Activated CD4-positive, alpha-beta memory T cell treated with anti-CD3 and anti-CD28 coated beads, Interleukin-2, amount 10 ng/mL, durations not matched to agents 7 days and 5 days (primary cell): ENCODE results near the gene CCDC150. TPM values are rescaled to one million over a fixed set of nuclear protein-coding genes. Genes with fewer than 3 reads are reported as not detected.
"Not testable (repeated sequence)": the region's sequence is repeated elsewhere in the genome, so short reads cannot be mapped to it uniquely, and the experiment has no call there.

Experiments used
- CTCF ChIA-PET: fragments of 350-600 bp; sonication (Branson Sonifier 250); formaldehyde crosslinking; loops from one replicate; lab custom pipeline; 2021; ENCODE audit warnings: antibody characterized with exemption, inconsistent platforms; lab: Charles Lee
- POLR2A ChIA-PET: fragments of 350-600 bp; sonication (Branson Sonifier 250); formaldehyde crosslinking; loops from one replicate; lab custom pipeline; 2021; ENCODE audit warnings: antibody characterized with exemption; lab: Charles Lee
- DNase-seq: peaks from one replicate; pipeline ENCODE4 v3.0.0-alpha.2; 2020
- H3K27ac Mint-ChIP-seq: one replicate; pipeline ENCODE4 v1.8.0; 2021; ENCODE audit warnings: mild to moderate bottlenecking, mixed read lengths
- H3K27me3 Mint-ChIP-seq: one replicate; pipeline ENCODE4 v1.8.0; 2021; ENCODE audit warnings: mixed read lengths
- H3K36me3 Mint-ChIP-seq: one replicate; pipeline ENCODE4 v1.8.0; 2021; ENCODE audit warnings: low read depth, mixed read lengths
- H3K4me1 Mint-ChIP-seq: one replicate; pipeline ENCODE4 v1.8.0; 2021; ENCODE audit warnings: mixed read lengths
- H3K4me3 Mint-ChIP-seq: one replicate; pipeline ENCODE4 v1.8.0; 2021; ENCODE audit warnings: mild to moderate bottlenecking, mixed read lengths
- H3K9me3 Mint-ChIP-seq: one replicate; pipeline ENCODE4 v1.8.0; 2021; ENCODE audit warnings: mixed read lengths
- total RNA-seq, 2 experiments: library from RNA; stranded (reverse); gene quantifications; one replicate each; pipeline ENCODE4 v1.2.3, GENCODE V29; 2021

The CCDC150 gene
- total RNA-seq, 2 experiments from 2014 or later: 11.8 to 12.1 TPM

GRCh38 chr2:196651387-196652094, 12.0 kb downstream of the CCDC150 start:
- Mint-ChIP-seq H3K4me3 (no peak overlapping the region), H3K27ac (no peak overlapping the region), H3K27me3 (no peaks in the 10 kb centered on the region), H3K9me3 (peaks cover 55% of the 10 kb centered on the region), H3K4me1 (no peaks in the 10 kb centered on the region), H3K36me3 (peaks cover 62% of the 10 kb centered on the region)
- POLR2A ChIA-PET: no interaction called here
- CTCF ChIA-PET: no interaction called here
- no peak for DNase-seq

- peaks cover 69% of the 10 kb centered on the region for H3K36me3 Mint-ChIP-seq
Measured at GRCh38 chr2:196652869-196653268, 13.4 kb downstream of the CCDC150 start.

DNA sequence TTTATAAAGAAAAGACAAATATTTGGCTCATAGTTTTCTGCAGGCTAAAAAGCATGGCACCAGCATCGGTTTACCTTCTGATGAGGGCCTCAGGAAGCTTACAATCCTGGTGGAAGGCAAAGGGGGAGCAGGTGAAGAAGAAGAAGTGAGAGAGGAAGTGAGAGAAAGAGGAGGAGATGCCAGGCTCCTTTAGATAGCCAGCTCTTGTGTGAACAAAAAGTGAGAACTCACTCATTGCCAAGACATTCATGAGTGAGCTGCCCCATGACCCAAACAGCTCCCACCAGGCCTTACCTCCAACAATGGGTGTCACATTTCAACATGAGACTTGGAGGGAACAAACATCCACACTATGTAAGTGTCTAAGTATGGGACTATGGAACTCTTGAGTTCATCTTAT, 14.3 kb downstream of the CCDC150 start:
- ChIA-PET CTCF (no interaction called here), POLR2A (no interaction called here)
- no peak overlapping the region for H3K27ac Mint-ChIP-seq
- peaks cover 55% of the 10 kb centered on the region for H3K9me3 Mint-ChIP-seq
- peaks cover 68% of the 10 kb centered on the region for H3K36me3 Mint-ChIP-seq
- H3K4me3 Mint-ChIP-seq: no peak overlapping the region
- no peaks in the 10 kb centered on the region for H3K27me3 Mint-ChIP-seq
- no peak for DNase-seq
- H3K4me1 Mint-ChIP-seq: no peaks in the 10 kb centered on the region

More at GRCh38 chr2:196652869-196653268, 13.4 kb downstream of the CCDC150 start:
- CTCF ChIA-PET: no interaction called here
- no peaks in the 10 kb centered on the region for H3K27me3 Mint-ChIP-seq
- no peaks in the 10 kb centered on the region for H3K4me1 Mint-ChIP-seq
- peaks cover 57% of the 10 kb centered on the region for H3K9me3 Mint-ChIP-seq
- POLR2A ChIA-PET: no interaction called here
- no peak for DNase-seq
- no peak overlapping the region for H3K27ac Mint-ChIP-seq
- no peak overlapping the region for H3K4me3 Mint-ChIP-seq

- peaks cover 66% of the 10 kb centered on the region for H3K36me3 Mint-ChIP-seq
- no peaks in the 10 kb centered on the region for H3K27me3 Mint-ChIP-seq
- no peak overlapping the region for H3K27ac Mint-ChIP-seq
- no peak for DNase-seq
- CTCF ChIA-PET: no interaction called here
- no peaks in the 10 kb centered on the region for H3K4me1 Mint-ChIP-seq
- peaks cover 44% of the 10 kb centered on the region for H3K9me3 Mint-ChIP-seq
- no peak overlapping the region for H3K4me3 Mint-ChIP-seq
- POLR2A ChIA-PET: interaction anchor here (1.1 kb wide), 1 partner anchor 16 kb away, joined by 3 read pairs; the partner anchor contains the start of gene CCDC150
Measured at GRCh38 chr2:196655761-196656160, 16.2 kb downstream of the CCDC150 start.

GRCh38 chr2:196657333-196657732, 17.8 kb downstream of the CCDC150 start:
- POLR2A ChIA-PET: no interaction called here
- CTCF ChIA-PET: no interaction called here
- no peak overlapping the region for H3K27ac Mint-ChIP-seq
- H3K36me3 Mint-ChIP-seq: peaks cover 56% of the 10 kb centered on the region
- DNase-seq: no peak
- no peak overlapping the region for H3K4me3 Mint-ChIP-seq
- no peaks in the 10 kb centered on the region for H3K27me3 Mint-ChIP-seq
- no peaks in the 10 kb centered on the region for H3K4me1 Mint-ChIP-seq
- peaks cover 29% of the 10 kb centered on the region for H3K9me3 Mint-ChIP-seq

- no peak overlapping the region for H3K27ac Mint-ChIP-seq
- no peak for DNase-seq
- H3K9me3 Mint-ChIP-seq: peaks cover 9% of the 10 kb centered on the region
- CTCF ChIA-PET: no interaction called here
- peaks cover 39% of the 10 kb centered on the region for H3K36me3 Mint-ChIP-seq
- H3K27me3 Mint-ChIP-seq: no peaks in the 10 kb centered on the region
- POLR2A ChIA-PET: no interaction called here
- no peaks in the 10 kb centered on the region for H3K4me1 Mint-ChIP-seq
- H3K4me3 Mint-ChIP-seq: no peak overlapping the region
Measured at GRCh38 chr2:196659844-196660243, 20.3 kb downstream of the CCDC150 start.

- Mint-ChIP-seq H3K27ac (no peak overlapping the region), H3K36me3 (peaks cover 38% of the 10 kb centered on the region), H3K4me1 (no peaks in the 10 kb centered on the region), H3K9me3 (peaks cover 7% of the 10 kb centered on the region), H3K4me3 (no peak overlapping the region), H3K27me3 (no peaks in the 10 kb centered on the region)
- POLR2A ChIA-PET: no interaction called here
- CTCF ChIA-PET: no interaction called here
- DNase-seq: no peak
Measured at GRCh38 chr2:196660244-196660643, 20.7 kb downstream of the CCDC150 start.

DNA sequence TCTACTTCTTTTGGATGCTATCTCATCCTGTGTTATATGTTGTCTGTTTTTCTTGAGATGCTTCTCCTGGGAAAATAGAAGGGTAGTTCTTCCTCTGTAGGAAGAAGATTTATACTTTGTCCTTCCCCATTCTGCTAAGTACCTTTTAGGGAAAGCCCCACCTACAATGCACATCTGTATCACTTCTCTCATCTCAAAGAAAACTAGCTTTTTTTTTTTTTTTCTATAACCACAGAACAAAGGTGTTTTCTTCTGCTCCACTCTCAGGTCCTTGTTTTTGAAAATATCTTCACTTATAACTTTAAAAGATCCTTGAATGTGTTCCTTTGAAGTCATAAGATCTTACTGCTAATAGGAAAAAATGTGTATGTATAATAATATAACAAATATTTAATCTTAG, 30.8 kb downstream of the CCDC150 start:
- H3K36me3 Mint-ChIP-seq: peaks cover 9% of the 10 kb centered on the region
- no peaks in the 10 kb centered on the region for H3K4me1 Mint-ChIP-seq
- ChIA-PET CTCF (no interaction called here), POLR2A (no interaction called here)
- H3K27me3 Mint-ChIP-seq: no peaks in the 10 kb centered on the region
- no peak overlapping the region for H3K27ac Mint-ChIP-seq
- no peak overlapping the region for H3K4me3 Mint-ChIP-seq
- no peaks in the 10 kb centered on the region for H3K9me3 Mint-ChIP-seq
- no peak for DNase-seq

DNA sequence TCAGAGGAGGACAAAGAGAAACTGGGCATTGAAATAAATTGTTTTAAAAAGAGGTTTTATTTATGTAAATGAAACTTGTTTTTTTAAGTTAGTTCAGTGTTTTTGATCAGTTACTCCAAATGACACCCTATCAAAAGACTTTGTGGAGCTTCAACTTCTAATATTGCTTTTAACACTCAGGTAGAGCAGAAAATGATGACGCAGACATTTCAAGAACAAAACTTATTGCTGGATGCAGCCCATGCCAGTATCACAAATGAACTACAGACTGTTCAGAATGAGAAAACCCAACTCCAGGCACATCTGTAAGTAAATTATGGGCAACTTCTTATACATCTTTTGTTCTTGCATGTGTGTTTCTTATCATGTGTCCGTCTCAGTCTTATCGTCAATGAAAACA, 36.4 kb downstream of the CCDC150 start:
- no peak for DNase-seq
- Mint-ChIP-seq H3K27me3 (no peaks in the 10 kb centered on the region), H3K4me3 (no peak overlapping the region), H3K9me3 (no peaks in the 10 kb centered on the region), H3K27ac (no peak overlapping the region), H3K4me1 (no peaks in the 10 kb centered on the region), H3K36me3 (peaks cover 27% of the 10 kb centered on the region)
- ChIA-PET POLR2A (no interaction called here), CTCF (no interaction called here)

DNA sequence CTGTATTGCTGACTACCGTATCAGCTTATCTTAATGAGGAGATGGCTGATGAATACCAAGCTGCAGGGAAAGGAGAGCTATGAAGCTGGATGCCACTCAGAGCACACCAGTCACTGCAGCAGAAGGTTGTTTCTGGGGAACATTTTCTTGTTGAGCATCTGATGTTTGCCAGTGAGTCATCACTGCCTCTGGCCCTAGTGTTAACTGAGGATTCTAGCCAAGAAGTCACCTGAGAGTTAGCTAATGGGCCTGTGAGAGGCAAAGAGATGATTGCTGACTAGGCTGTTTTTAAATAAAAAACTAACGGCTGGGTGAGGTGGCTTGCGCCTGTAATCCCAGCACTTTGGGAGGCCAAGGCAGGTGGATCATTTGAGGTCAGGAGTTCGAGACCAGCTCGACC, 37.9 kb downstream of the CCDC150 start:
- Mint-ChIP-seq H3K27ac (no peak overlapping the region), H3K4me1 (no peaks in the 10 kb centered on the region), H3K4me3 (no peak overlapping the region), H3K36me3 (peaks cover 26% of the 10 kb centered on the region), H3K9me3 (no peaks in the 10 kb centered on the region), H3K27me3 (no peaks in the 10 kb centered on the region)
- POLR2A ChIA-PET: no interaction called here
- no peak for DNase-seq
- CTCF ChIA-PET: no interaction called here

DNA sequence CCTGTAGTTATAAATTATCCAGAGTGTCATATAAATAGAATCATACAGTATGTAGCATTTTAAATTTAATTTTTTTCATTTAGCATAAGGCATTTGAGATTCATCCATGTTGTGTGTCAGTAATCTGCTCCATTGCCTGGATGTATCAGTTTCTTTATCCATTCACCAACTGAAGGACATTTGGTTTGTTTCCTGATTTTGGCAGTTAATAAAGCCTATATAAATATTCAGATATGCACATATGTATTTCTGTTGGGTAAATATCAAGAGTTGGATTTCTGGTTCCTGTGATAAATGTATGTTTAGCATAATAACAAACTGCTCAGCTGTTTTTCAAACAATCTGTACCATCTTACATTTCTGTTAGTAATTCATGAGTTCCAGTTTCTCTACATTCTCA, 39.9 kb downstream of the CCDC150 start:
- H3K27me3 Mint-ChIP-seq: no peaks in the 10 kb centered on the region
- peaks cover 33% of the 10 kb centered on the region for H3K36me3 Mint-ChIP-seq
- no peak overlapping the region for H3K4me3 Mint-ChIP-seq
- no peak overlapping the region for H3K27ac Mint-ChIP-seq
- DNase-seq: no peak
- peaks cover 2% of the 10 kb centered on the region for H3K9me3 Mint-ChIP-seq
- ChIA-PET POLR2A (no interaction called here), CTCF (no interaction called here)
- H3K4me1 Mint-ChIP-seq: no peaks in the 10 kb centered on the region

GRCh38 chr2:196681510-196681909, 42.0 kb downstream of the CCDC150 start:
- peaks cover 2% of the 10 kb centered on the region for H3K9me3 Mint-ChIP-seq
- no peaks in the 10 kb centered on the region for H3K4me1 Mint-ChIP-seq
- no peak overlapping the region for H3K4me3 Mint-ChIP-seq
- H3K27me3 Mint-ChIP-seq: no peaks in the 10 kb centered on the region
- peaks cover 28% of the 10 kb centered on the region for H3K36me3 Mint-ChIP-seq
- CTCF ChIA-PET: no interaction called here
- POLR2A ChIA-PET: no interaction called here
- DNase-seq: no peak
- no peak overlapping the region for H3K27ac Mint-ChIP-seq

DNA sequence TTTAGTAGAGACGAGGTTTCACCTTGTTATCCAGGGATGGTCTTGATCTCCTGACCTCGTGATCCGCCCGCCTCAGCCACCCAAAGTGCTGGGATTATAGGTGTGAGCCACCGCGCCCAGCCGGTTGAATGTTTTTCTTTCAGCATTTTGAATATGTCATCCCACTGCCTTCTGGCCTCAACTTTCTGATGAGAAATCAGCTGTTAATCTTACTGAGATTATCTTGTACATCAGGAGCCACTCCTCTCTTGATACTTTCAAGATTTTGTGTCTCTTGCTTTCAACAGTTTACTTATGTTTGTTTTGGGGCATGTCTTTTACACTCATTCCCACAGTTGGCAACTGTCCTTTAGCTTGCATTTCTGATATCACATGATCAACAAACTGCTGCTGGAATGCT, 46.3 kb downstream of the CCDC150 start:
- POLR2A ChIA-PET: no interaction called here
- no peaks in the 10 kb centered on the region for H3K4me1 Mint-ChIP-seq

DNA sequence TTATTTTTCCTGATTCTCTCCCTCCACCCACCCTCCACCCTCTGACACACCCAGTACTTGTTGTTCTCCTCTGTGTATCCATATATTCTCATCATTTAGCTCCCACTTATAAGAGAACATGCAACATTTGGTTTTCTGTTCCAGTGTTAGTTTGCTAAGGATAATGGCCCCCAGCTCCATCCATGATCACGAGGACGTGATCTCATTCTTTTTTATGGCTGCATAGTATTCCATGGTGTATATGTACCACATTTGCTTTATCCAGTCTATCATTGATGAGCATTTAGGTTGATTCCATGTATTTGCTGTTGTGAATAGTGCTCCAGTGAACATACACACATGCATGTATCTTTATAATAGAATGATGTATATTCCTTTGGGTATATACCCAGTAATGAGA, 47.2 kb downstream of the CCDC150 start:
- H3K27ac Mint-ChIP-seq, DNase-seq, H3K4me1 Mint-ChIP-seq, CTCF ChIA-PET, POLR2A ChIA-PET, H3K27me3 Mint-ChIP-seq, H3K4me3 Mint-ChIP-seq: not testable (repeated sequence)
- Mint-ChIP-seq H3K36me3 (peaks cover 22% of the 10 kb centered on the region), H3K9me3 (peaks cover 13% of the 10 kb centered on the region)

More for the DNA sequence above, 46.3 kb downstream of the CCDC150 start:
- no peak for DNase-seq
- Mint-ChIP-seq H3K4me3 (no peak overlapping the region), H3K36me3 (peaks cover 24% of the 10 kb centered on the region), H3K27me3 (no peaks in the 10 kb centered on the region), H3K27ac (no peak overlapping the region), H3K9me3 (peaks cover 13% of the 10 kb centered on the region)
- CTCF ChIA-PET: no interaction called here
